ENCODE data around the gene HYAL2.

DNA sequence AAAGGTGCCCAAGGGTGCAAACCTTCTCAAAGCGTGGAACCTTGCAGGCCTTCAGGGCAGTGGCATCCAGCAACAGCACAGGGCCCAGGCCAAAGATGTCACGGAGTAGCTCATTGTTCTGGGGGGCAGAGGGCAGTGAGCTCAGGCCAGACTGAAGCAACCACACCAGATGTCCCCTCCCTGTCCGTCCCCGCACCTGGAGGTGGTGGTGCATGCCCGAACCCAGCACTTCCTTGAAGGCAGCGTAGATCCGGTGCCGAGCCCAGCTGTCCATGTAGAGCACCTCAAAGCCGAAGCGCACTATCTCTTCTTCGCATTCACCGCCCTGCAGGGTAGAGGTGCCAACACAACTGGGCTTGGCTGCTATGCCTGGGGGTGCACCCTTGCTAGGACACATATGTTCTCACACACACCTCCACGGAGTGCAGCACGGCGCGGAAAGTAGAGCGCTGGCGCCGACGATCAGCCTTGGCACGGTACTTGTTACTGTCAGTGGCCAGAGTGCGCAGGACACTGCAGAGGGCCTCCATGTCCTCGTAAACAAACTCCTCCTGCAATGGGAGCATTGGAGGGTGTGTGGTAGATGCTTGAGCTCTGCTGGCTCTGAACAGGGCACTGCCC is 34.0 kb downstream of the HYAL2 start:
- no peak for TF ChIP-seq EZH2 (IDR thresholded peaks at IDR 0.05; ENCODE audit: insufficient read depth, poor library complexity, severe bottlenecking)
- TF ChIP-seq EZH2phosphoT487 (IDR thresholded peaks at IDR 0.05; ENCODE audit: insufficient read depth, low read depth): no peak

All from GM23248 (cell line).